Activated naive CD4-positive, alpha-beta T cell treated with anti-CD3 and anti-CD28 coated beads, Interleukin-2, amount 10 ng/mL, durations not matched to agents 7 days and 5 days (primary cell): ENCODE results near the gene FBXL2.
"Not testable (repeated sequence)": the region's sequence is repeated elsewhere in the genome, so short reads cannot be mapped to it uniquely, and the experiment has no call there.

Experiments
- CTCF ChIA-PET: fragments of 350-600 bp; sonication (Branson Sonifier 250); formaldehyde crosslinking; loops from one replicate; lab custom pipeline; 2021; ENCODE audit warnings: antibody characterized with exemption; lab: Charles Lee
- DNase-seq: peaks from one replicate; pipeline ENCODE4 v3.0.0-alpha.2; 2020
- H3K27ac Mint-ChIP-seq: one replicate; pipeline ENCODE4 v1.8.0; 2021; ENCODE audit warnings: mild to moderate bottlenecking, moderate library complexity, mixed read lengths
- H3K27me3 Mint-ChIP-seq: one replicate; pipeline ENCODE4 v1.8.0; 2021; ENCODE audit warnings: mild to moderate bottlenecking, mixed read lengths
- H3K36me3 Mint-ChIP-seq: one replicate; pipeline ENCODE4 v1.8.0; 2021; ENCODE audit warnings: mixed read lengths
- H3K4me1 Mint-ChIP-seq: one replicate; pipeline ENCODE4 v1.8.0; 2021; ENCODE audit warnings: mixed read lengths
- H3K4me3 Mint-ChIP-seq: one replicate; pipeline ENCODE4 v1.8.0; 2021; ENCODE audit warnings: mild to moderate bottlenecking, moderate library complexity, mixed read lengths
- H3K9me3 Mint-ChIP-seq: one replicate; pipeline ENCODE4 v1.8.0; 2021; ENCODE audit warnings: mixed read lengths

Gene FBXL2

GRCh38 chr3:33273628-33274027, 3.6 kb upstream of the FBXL2 start:
- peaks cover 3% of the 10 kb centered on the region for H3K4me1 Mint-ChIP-seq

GRCh38 chr3:33278163-33278562, 921 bp downstream of the FBXL2 start:
- Mint-ChIP-seq H3K27me3 (peaks cover 47% of the 10 kb centered on the region), H3K4me1 (peaks cover 3% of the 10 kb centered on the region), H3K4me3 (no peak overlapping the region), H3K27ac (no peak overlapping the region), H3K36me3 (no peaks in the 10 kb centered on the region), H3K9me3 (no peaks in the 10 kb centered on the region)
- no peak for DNase-seq
- CTCF ChIA-PET: no interaction called here

More at GRCh38 chr3:33273628-33274027, 3.6 kb upstream of the FBXL2 start:
- H3K4me3 Mint-ChIP-seq: no peak overlapping the region
- CTCF ChIA-PET: no interaction called here
- no peaks in the 10 kb centered on the region for H3K9me3 Mint-ChIP-seq
- no peak overlapping the region for H3K27ac Mint-ChIP-seq
- no peaks in the 10 kb centered on the region for H3K36me3 Mint-ChIP-seq
- H3K27me3 Mint-ChIP-seq: peaks cover 38% of the 10 kb centered on the region
- DNase-seq: no peak

GRCh38 chr3:33287672-33288282, 10.5 kb downstream of the FBXL2 start:
- H3K27me3 Mint-ChIP-seq: peaks cover 20% of the 10 kb centered on the region
- H3K4me3 Mint-ChIP-seq: no peak overlapping the region
- H3K4me1 Mint-ChIP-seq: no peaks in the 10 kb centered on the region
- no peak overlapping the region for H3K27ac Mint-ChIP-seq
- CTCF ChIA-PET: no interaction called here
- H3K36me3 Mint-ChIP-seq: no peaks in the 10 kb centered on the region
- DNase-seq: no peak
- H3K9me3 Mint-ChIP-seq: peaks cover 6% of the 10 kb centered on the region

GRCh38 chr3:33299395-33300081, 22.3 kb downstream of the FBXL2 start:
- Mint-ChIP-seq H3K4me1 (no peaks in the 10 kb centered on the region), H3K27me3 (peaks cover 7% of the 10 kb centered on the region), H3K27ac (no peak overlapping the region), H3K9me3 (no peaks in the 10 kb centered on the region), H3K36me3 (no peaks in the 10 kb centered on the region), H3K4me3 (no peak overlapping the region)
- DNase-seq: no peak
- CTCF ChIA-PET: no interaction called here

GRCh38 chr3:33312361-33312760, 35.1 kb downstream of the FBXL2 start:
- Mint-ChIP-seq H3K4me3 (no peak overlapping the region), H3K27ac (no peak overlapping the region), H3K9me3 (peaks cover 2% of the 10 kb centered on the region), H3K27me3 (peaks cover 20% of the 10 kb centered on the region), H3K36me3 (no peaks in the 10 kb centered on the region), H3K4me1 (no peaks in the 10 kb centered on the region)
- no peak for DNase-seq
- CTCF ChIA-PET: no interaction called here

- Mint-ChIP-seq H3K4me1 (no peaks in the 10 kb centered on the region), H3K27me3 (peaks cover 20% of the 10 kb centered on the region), H3K36me3 (no peaks in the 10 kb centered on the region), H3K27ac (no peak overlapping the region), H3K4me3 (no peak overlapping the region), H3K9me3 (peaks cover 2% of the 10 kb centered on the region)
- DNase-seq: no peak
- CTCF ChIA-PET: no interaction called here
Measured at GRCh38 chr3:33313331-33313730, 36.1 kb downstream of the FBXL2 start.

GRCh38 chr3:33314993-33315392, 37.8 kb downstream of the FBXL2 start:
- CTCF ChIA-PET: no interaction called here
- no peaks in the 10 kb centered on the region for H3K4me1 Mint-ChIP-seq
- H3K27me3 Mint-ChIP-seq: peaks cover 20% of the 10 kb centered on the region
- no peaks in the 10 kb centered on the region for H3K36me3 Mint-ChIP-seq
- H3K27ac Mint-ChIP-seq: no peak overlapping the region
- no peak for DNase-seq
- no peak overlapping the region for H3K4me3 Mint-ChIP-seq
- peaks cover 2% of the 10 kb centered on the region for H3K9me3 Mint-ChIP-seq

- Mint-ChIP-seq H3K36me3 (no peaks in the 10 kb centered on the region), H3K27me3 (peaks cover 20% of the 10 kb centered on the region), H3K9me3 (peaks cover 2% of the 10 kb centered on the region), H3K4me3 (no peak overlapping the region), H3K27ac (no peak overlapping the region), H3K4me1 (no peaks in the 10 kb centered on the region)
- DNase-seq: no peak
- CTCF ChIA-PET: no interaction called here
Measured at GRCh38 chr3:33315826-33316225, 38.6 kb downstream of the FBXL2 start.

- H3K9me3 Mint-ChIP-seq: no peaks in the 10 kb centered on the region
- CTCF ChIA-PET: no interaction called here
- DNase-seq: no peak
- H3K4me1 Mint-ChIP-seq: no peaks in the 10 kb centered on the region
- no peak overlapping the region for H3K27ac Mint-ChIP-seq
- H3K4me3 Mint-ChIP-seq: no peak overlapping the region
- H3K36me3 Mint-ChIP-seq: no peaks in the 10 kb centered on the region
- peaks cover 20% of the 10 kb centered on the region for H3K27me3 Mint-ChIP-seq
Measured at GRCh38 chr3:33317963-33318709, 40.9 kb downstream of the FBXL2 start.

- no peaks in the 10 kb centered on the region for H3K4me1 Mint-ChIP-seq
- CTCF ChIA-PET: no interaction called here
- H3K4me3 Mint-ChIP-seq: no peak overlapping the region
- H3K27me3 Mint-ChIP-seq: peaks cover 20% of the 10 kb centered on the region
- DNase-seq: no peak
- H3K27ac Mint-ChIP-seq: no peak overlapping the region
- H3K9me3 Mint-ChIP-seq: no peaks in the 10 kb centered on the region
- H3K36me3 Mint-ChIP-seq: no peaks in the 10 kb centered on the region
Measured at GRCh38 chr3:33318710-33319380, 41.6 kb downstream of the FBXL2 start.

- H3K4me1 Mint-ChIP-seq: no peaks in the 10 kb centered on the region
- H3K9me3 Mint-ChIP-seq: no peaks in the 10 kb centered on the region
- H3K4me3 Mint-ChIP-seq: no peak overlapping the region
- no peaks in the 10 kb centered on the region for H3K27me3 Mint-ChIP-seq
- CTCF ChIA-PET: no interaction called here
- H3K27ac Mint-ChIP-seq: no peak overlapping the region
- no peaks in the 10 kb centered on the region for H3K36me3 Mint-ChIP-seq
- no peak for DNase-seq
Measured at GRCh38 chr3:33322412-33322811, 45.2 kb downstream of the FBXL2 start.

GRCh38 chr3:33331414-33331813, 54.2 kb downstream of the FBXL2 start:
- CTCF ChIA-PET: no interaction called here
- no peak for DNase-seq
- Mint-ChIP-seq H3K27me3 (peaks cover 8% of the 10 kb centered on the region), H3K27ac (no peak overlapping the region), H3K4me3 (no peak overlapping the region), H3K36me3 (no peaks in the 10 kb centered on the region), H3K4me1 (no peaks in the 10 kb centered on the region), H3K9me3 (peaks cover 6% of the 10 kb centered on the region)

- peaks cover 8% of the 10 kb centered on the region for H3K27me3 Mint-ChIP-seq
- no peak for DNase-seq
- peaks cover 6% of the 10 kb centered on the region for H3K9me3 Mint-ChIP-seq
- CTCF ChIA-PET: no interaction called here
- no peaks in the 10 kb centered on the region for H3K36me3 Mint-ChIP-seq
- H3K4me1 Mint-ChIP-seq: no peaks in the 10 kb centered on the region
- H3K4me3 Mint-ChIP-seq: no peak overlapping the region
- H3K27ac Mint-ChIP-seq: no peak overlapping the region
Measured at GRCh38 chr3:33334364-33334763, 57.1 kb downstream of the FBXL2 start.

- H3K4me1 Mint-ChIP-seq, H3K27ac Mint-ChIP-seq, H3K4me3 Mint-ChIP-seq, H3K36me3 Mint-ChIP-seq, DNase-seq, CTCF ChIA-PET, H3K27me3 Mint-ChIP-seq, H3K9me3 Mint-ChIP-seq: not testable (repeated sequence)
Measured at GRCh38 chr3:33338936-33339465, 61.8 kb downstream of the FBXL2 start.
